Prostate gland (tissue), 2 donors: ENCODE data around the gene CNN3.

Experiments
- CTCF ChIP-seq, 4 experiments: fragments of 200-600 bp in 2 of 4; fragments of 450-650 bp in 2 of 4; sonication (generic) in 2 of 4; IDR thresholded peaks; 1 replicate in 3 of 4; 2 replicates in 1 of 4; pipeline ENCODE4 v1.5.1; 2016 to 2019; ENCODE audit warnings: antibody characterized with exemption in 4 of 4, mild to moderate bottlenecking in 2 of 4, moderate library complexity in 2 of 4
- POLR2A ChIP-seq: fragments of 450-650 bp; IDR thresholded peaks from one replicate; pipeline ENCODE4 v1.6.1; 2016; ENCODE audit warnings: antibody characterized with exemption, mild to moderate bottlenecking
- POLR2AphosphoS5 ChIP-seq: sonication (generic); formaldehyde crosslinking; IDR thresholded peaks from one replicate; pipeline ENCODE4 v1.6.1; 2017; ENCODE audit warnings: antibody characterized with exemption

- TF ChIP-seq CTCF (IDR thresholded peaks at IDR 0.05) (no peak), POLR2A (no peak), POLR2AphosphoS5 (no peak)
Measured at GRCh38 chr1:94974824-94975223, 47.9 kb upstream of the CNN3 start.
